Effector memory CD8-positive, alpha-beta T cell (primary cell): Measurements from ENCODE around the gene CD209.

Experiments used
- ATAC-seq: fragments of 150-1000 bp; cut with Tn5 transposase; replicated peaks from 2 replicates; pipeline ENCODE4 v1.10.0; 2021; ENCODE audit warnings: mild to moderate bottlenecking, moderate library complexity
- DNase-seq, 3 experiments: peaks; one replicate each; pipeline ENCODE4 v3.0.0; 2021
- H3K27ac Mint-ChIP-seq, 2 donors: one replicate each; pipeline ENCODE4 v1.8.0; 2022; ENCODE audit warnings: mild to moderate bottlenecking in 2 of 2, mixed read lengths in 2 of 2, moderate library complexity in 2 of 2
- H3K27me3 Mint-ChIP-seq, 2 donors: one replicate each; pipeline ENCODE4 v1.8.0; 2022; ENCODE audit warnings: mixed read lengths in 2 of 2
- H3K36me3 Mint-ChIP-seq: one replicate; pipeline ENCODE4 v1.8.0; 2022; ENCODE audit warnings: mild to moderate bottlenecking, moderate library complexity, mixed read lengths; ENCODE audit not compliant: insufficient read depth
- H3K4me1 Mint-ChIP-seq, 2 donors: one replicate each; pipeline ENCODE4 v1.8.0; 2022; ENCODE audit warnings: low read depth in 2 of 2, mixed read lengths in 2 of 2
- H3K4me3 Mint-ChIP-seq, 2 donors: one replicate each; pipeline ENCODE4 v1.8.0; 2022; ENCODE audit warnings: mild to moderate bottlenecking in 2 of 2, mixed read lengths in 2 of 2, moderate library complexity in 2 of 2
- H3K9me3 Mint-ChIP-seq, 2 donors: one replicate each; pipeline ENCODE4 v1.8.0; 2022; ENCODE audit warnings: mixed read lengths in 2 of 2

CD209 gene

GRCh38 chr19:7729831-7730285 is 17.5 kb downstream of the CD209 start:
- no peak for ATAC-seq
- Mint-ChIP-seq H3K27ac (no peak overlapping the region), H3K27me3 (peaks cover 50 to 71% of the 10 kb centered on the region in 2 donors), H3K36me3 (no peaks in the 10 kb centered on the region), H3K4me1 (peaks cover 4 to 6% of the 10 kb centered on the region in 2 donors), H3K9me3 (no peaks in the 10 kb centered on the region), H3K4me3 (peak overlapping the region in 1 of 2 donors; percentile 60)
- no peak for DNase-seq

DNA sequence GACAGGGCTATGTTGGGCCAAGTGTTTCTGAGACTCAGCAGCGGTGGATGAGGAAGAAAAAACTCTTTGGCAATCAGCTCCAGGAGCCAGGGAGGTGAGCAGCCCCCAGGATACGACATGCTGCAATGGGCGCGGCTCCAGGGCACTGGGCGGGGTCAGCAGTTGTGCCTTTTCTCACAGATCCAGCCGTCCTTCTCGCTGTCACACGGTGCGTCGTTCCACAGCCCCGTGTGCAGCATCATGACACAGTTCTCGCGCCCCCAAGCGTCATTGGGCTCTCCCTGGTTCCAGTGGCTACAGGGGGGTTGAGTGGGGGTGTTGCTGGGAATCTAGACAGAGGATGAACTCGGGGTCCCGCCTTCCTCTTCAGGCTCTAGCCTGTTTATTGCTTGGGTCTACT is 18.1 kb downstream of the CD209 start:
- ATAC-seq (no peak), DNase-seq (no peak)
- no peaks in the 10 kb centered on the region for H3K36me3 Mint-ChIP-seq
- no peaks in the 10 kb centered on the region for H3K9me3 Mint-ChIP-seq
- H3K27ac Mint-ChIP-seq = no peak overlapping the region
- H3K4me1 Mint-ChIP-seq = peaks cover 4 to 6% of the 10 kb centered on the region in 2 donors
- H3K27me3 Mint-ChIP-seq = peaks cover 44 to 71% of the 10 kb centered on the region in 2 donors
- no peak overlapping the region for H3K4me3 Mint-ChIP-seq

DNA sequence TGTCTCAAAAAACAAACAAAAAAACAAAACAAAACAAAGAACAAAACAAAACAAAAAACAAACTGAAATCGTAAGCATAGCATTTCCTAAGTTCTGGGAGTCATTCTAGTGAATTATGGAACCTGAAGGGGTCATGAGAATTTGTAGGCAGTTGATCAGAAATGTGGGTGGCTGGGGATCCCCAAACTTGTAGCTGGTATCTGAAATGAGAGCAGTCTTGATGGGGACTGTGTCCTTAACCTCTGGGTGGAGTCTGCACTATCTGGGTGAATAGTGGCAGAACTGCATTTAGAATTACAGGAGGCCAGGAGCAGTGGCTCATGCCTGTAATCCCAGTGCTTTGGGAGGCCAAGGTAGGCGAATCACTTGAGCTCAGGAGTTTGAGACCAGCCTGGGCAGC is 21.5 kb downstream of the CD209 start:
- Mint-ChIP-seq H3K27ac (no peak overlapping the region), H3K36me3 (no peaks in the 10 kb centered on the region), H3K27me3 (peaks cover 33 to 67% of the 10 kb centered on the region in 2 donors), H3K9me3 (no peaks in the 10 kb centered on the region), H3K4me1 (peaks cover 4 to 6% of the 10 kb centered on the region in 2 donors), H3K4me3 (no peak overlapping the region)
- no peak for DNase-seq
- no peak for ATAC-seq

GRCh38 chr19:7722231-7722651 is 25.1 kb downstream of the CD209 start:
- no peak for DNase-seq
- Mint-ChIP-seq H3K4me1 (peaks cover 0 to 6% of the 10 kb centered on the region in 2 donors), H3K4me3 (no peak overlapping the region), H3K9me3 (no peaks in the 10 kb centered on the region), H3K27me3 (peaks cover 2 to 35% of the 10 kb centered on the region in 2 donors), H3K36me3 (no peaks in the 10 kb centered on the region), H3K27ac (no peak overlapping the region)
- no peak for ATAC-seq

DNA sequence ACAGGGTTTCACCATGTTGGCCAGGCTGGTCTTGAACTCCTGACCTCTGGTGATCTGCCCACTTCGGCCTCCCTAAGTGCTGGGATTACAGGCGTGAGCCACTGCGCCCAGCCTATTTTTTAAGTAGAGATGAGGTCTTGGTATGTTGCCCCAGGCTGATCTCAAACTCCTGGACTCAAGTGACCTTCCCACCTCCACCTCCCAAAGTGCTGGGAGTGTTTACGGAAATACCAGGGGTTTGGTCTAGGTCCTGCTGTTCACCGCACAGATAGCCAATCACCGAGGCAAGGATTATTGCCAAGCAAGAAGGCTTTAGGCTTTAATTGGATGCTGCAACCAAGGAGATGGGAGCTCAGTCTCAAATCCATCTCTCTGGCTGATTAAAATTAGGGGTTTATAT is 27.0 kb downstream of the CD209 start:
- Mint-ChIP-seq H3K36me3 (no peaks in the 10 kb centered on the region), H3K4me3 (no peak overlapping the region)
- DNase-seq = no peak

GRCh38 chr19:7718668-7719067 is 28.7 kb downstream of the CD209 start:
- DNase-seq (peak in 1 of 3 experiments; percentile 11), ATAC-seq (peak; percentile 90)
- Mint-ChIP-seq H3K27ac (peak overlapping the region in 1 of 2 donors; percentile 55), H3K4me1 (peaks cover 0 to 6% of the 10 kb centered on the region in 2 donors), H3K9me3 (peaks cover 0 to 3% of the 10 kb centered on the region in 2 donors), H3K4me3 (peak overlapping the region in 1 of 2 donors; percentile 52), H3K27me3 (peaks cover 0 to 11% of the 10 kb centered on the region in 2 donors), H3K36me3 (no peaks in the 10 kb centered on the region)

More for the DNA sequence above, 27.0 kb downstream of the CD209 start:
- Mint-ChIP-seq H3K9me3 (peaks cover 0 to 3% of the 10 kb centered on the region in 2 donors), H3K27ac (no peak overlapping the region), H3K27me3 (peaks cover 0 to 25% of the 10 kb centered on the region in 2 donors), H3K4me1 (peaks cover 0 to 6% of the 10 kb centered on the region in 2 donors)
- ATAC-seq = no peak

DNA sequence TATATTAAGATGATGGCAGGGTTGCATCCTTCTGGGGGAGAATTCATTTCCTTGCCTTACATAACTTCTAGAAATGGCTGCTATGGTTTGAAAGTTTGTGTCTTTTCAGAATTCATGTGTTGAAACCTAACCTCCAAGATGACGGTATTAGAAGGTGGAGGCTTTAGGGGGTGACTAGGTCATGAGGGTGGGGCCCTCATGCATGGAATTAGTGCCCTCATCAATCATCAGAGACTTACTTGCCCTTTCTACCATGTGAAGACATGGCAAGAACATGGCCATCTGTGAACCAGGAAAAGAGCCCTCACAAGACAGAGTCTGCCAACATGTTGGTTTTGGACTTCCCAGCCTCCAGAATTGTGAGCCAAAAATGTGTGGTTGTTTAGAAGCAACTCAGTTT is 30.6 kb downstream of the CD209 start:
- H3K27ac Mint-ChIP-seq = peak overlapping the region in 1 of 2 donors; percentile 27
- DNase-seq = no peak
- no peaks in the 10 kb centered on the region for H3K27me3 Mint-ChIP-seq
- no peak for ATAC-seq
- no peaks in the 10 kb centered on the region for H3K36me3 Mint-ChIP-seq
- no peak overlapping the region for H3K4me3 Mint-ChIP-seq
- peaks cover 0 to 6% of the 10 kb centered on the region in 2 donors for H3K4me1 Mint-ChIP-seq
- H3K9me3 Mint-ChIP-seq = peaks cover 0 to 3% of the 10 kb centered on the region in 2 donors

DNA sequence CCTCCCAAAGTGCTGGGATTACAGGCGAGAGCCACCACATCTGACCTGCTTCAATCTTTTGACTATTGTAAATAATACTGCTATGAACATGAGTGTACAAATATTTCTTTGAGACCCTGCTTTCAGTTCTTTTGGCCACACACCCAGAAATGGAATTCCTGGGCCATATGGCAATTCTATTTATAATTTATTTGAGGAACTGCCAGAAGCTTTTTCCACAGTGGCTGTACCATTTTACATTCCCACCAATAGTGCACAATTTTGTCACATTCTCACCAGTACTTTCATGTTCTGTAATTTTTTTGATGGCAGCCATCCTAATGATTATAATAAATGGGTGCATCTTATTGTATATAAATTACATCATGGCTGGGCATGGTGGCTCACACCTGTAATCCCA is 31.7 kb downstream of the CD209 start:
- H3K9me3 Mint-ChIP-seq = peaks cover 0 to 3% of the 10 kb centered on the region in 2 donors
- ATAC-seq (no peak), DNase-seq (no peak)
- H3K4me3 Mint-ChIP-seq = no peak overlapping the region
- H3K36me3 Mint-ChIP-seq = no peaks in the 10 kb centered on the region
- no peaks in the 10 kb centered on the region for H3K27me3 Mint-ChIP-seq
- peak overlapping the region in 1 of 2 donors; percentile 27 for H3K27ac Mint-ChIP-seq
- peaks cover 0 to 6% of the 10 kb centered on the region in 2 donors for H3K4me1 Mint-ChIP-seq

DNA sequence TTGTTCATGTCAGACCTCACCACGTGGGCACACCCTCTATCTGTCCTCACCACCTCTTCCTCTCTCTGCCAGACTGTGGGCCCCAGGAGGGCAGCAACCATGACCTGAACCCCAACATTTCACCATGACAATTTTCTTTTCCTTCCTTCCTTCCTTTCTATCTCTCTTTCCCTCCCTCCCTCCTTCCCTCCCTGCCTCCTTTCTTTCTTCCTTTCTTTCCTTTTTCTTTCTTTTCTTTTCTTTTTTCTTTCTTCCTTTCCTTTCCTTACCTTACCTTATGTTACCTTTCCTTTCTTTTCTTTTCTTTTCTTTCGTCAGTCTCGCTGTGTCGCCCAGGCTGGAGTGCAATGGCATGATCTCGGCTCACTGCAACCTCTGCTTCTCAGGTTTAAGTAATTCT is 36.7 kb downstream of the CD209 start:
- Mint-ChIP-seq H3K4me1 (peaks cover 14 to 16% of the 10 kb centered on the region in 2 donors), H3K27ac (no peak overlapping the region), H3K4me3 (no peak overlapping the region), H3K9me3 (no peaks in the 10 kb centered on the region), H3K27me3 (no peaks in the 10 kb centered on the region), H3K36me3 (peaks cover 5% of the 10 kb centered on the region)
- DNase-seq (no peak), ATAC-seq (no peak)

DNA sequence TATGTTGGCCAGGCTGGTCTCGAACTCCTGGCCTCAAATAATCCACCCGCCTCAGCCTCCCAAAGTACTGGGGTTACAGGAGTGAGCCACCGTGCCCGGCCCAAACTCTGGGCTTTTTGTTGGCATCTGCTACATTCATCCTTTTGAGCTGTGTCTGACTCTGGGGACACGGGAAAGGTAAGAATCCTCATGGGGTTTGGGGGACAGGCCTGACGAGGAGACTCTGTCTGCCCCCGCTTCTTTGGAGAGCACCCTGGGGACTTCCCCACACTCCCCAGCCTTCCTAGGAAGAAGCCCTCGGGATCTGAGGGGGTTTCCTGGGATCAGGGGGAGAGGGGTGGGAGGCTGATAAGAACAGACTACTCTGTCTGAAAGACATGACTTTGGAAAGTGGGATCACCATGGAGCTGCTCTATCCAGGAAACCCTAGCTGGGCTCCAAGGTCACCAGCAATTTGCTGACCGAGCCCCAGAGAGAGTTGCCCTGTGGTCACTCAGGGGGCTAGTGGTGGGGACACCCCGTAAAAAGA is 37.3 kb downstream of the CD209 start:
- ATAC-seq = no peak
- H3K4me1 Mint-ChIP-seq = peaks cover 20% of the 10 kb centered on the region in 2 donors
- no peaks in the 10 kb centered on the region for H3K9me3 Mint-ChIP-seq
- no peak for DNase-seq
- H3K36me3 Mint-ChIP-seq = peaks cover 8% of the 10 kb centered on the region
- H3K27me3 Mint-ChIP-seq = no peaks in the 10 kb centered on the region
- H3K4me3 Mint-ChIP-seq = no peak overlapping the region
- no peak overlapping the region for H3K27ac Mint-ChIP-seq

DNA sequence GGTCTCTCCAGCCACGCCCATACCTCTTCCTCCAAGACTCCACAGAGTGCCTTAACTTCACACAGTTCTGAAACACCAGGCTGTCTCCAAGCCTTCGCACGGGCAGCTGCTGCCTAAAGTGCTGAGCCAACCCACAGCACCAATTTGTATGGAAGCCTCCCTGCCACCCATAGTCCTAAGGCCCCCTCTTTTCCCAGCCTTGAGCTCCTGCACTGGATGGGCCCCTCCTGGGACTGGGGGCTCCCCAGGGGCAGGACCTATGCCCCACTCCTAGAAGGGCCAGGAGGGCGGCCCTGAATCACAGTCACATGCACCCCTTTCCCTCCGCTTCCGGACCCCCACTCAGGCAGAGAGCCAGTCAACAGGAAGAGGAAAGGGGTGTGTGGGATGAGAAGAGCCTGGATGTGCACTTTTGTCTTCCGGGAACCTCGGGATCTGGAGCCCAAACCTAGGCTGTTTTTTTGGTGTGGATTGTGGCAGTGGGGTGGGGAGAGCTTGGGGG is 40.3 kb downstream of the CD209 start:
- Mint-ChIP-seq H3K4me1 (peaks cover 21 to 22% of the 10 kb centered on the region in 2 donors), H3K36me3 (peaks cover 15% of the 10 kb centered on the region), H3K4me3 (peak overlapping the region; percentile 69), H3K9me3 (no peaks in the 10 kb centered on the region), H3K27me3 (peaks cover 0 to 11% of the 10 kb centered on the region in 2 donors), H3K27ac (peak overlapping the region; percentile 66 to 71)
- no peak for DNase-seq
- no peak for ATAC-seq

GRCh38 chr19:7706188-7706954 is 41.0 kb downstream of the CD209 start:
- peaks cover 16% of the 10 kb centered on the region for H3K36me3 Mint-ChIP-seq
- H3K27ac Mint-ChIP-seq = peak overlapping the region; percentile 66 to 82
- H3K4me3 Mint-ChIP-seq = peak overlapping the region; percentile 69
- H3K9me3 Mint-ChIP-seq = no peaks in the 10 kb centered on the region
- DNase-seq (no peak), ATAC-seq (no peak)
- peaks cover 0 to 11% of the 10 kb centered on the region in 2 donors for H3K27me3 Mint-ChIP-seq
- H3K4me1 Mint-ChIP-seq = peaks cover 21 to 22% of the 10 kb centered on the region in 2 donors

DNA sequence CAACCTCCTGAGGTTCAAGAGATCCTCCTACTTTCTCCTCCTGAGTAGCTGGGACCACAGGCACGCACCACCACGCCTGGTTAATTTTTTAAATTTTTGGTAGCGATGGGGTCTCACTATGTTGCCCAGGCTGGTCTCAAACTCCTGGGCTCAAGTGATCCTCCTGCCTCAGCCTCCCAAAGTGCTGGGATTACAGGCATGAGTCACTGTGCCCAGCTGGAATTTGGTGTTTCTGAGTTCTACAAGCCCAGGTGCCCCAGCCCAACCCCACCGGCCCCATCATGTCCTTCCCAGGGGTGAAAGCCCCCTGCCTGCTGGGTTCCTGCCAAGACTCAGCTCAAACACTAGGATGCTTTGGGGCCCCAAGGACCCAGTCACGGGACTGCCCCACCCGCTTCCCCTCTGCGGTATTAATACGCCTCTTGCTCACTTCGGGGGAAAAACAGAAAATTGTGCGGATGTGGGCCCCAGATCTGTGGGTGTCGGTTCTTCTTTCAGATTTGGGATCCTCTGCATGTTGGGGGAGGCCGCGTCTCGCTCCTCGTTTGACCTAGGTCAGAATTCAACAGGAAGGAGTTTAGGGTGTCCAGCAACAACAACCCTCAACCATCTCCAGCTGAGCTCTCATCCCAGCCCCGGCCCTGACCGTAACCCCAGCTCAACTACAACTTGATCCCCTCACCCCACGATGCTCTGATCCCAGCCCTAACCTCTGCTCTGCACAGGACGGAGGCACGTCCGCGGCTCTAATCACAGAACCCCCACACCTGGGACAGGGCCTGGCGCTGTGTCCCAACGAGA is 41.7 kb downstream of the CD209 start:
- H3K27ac Mint-ChIP-seq = peak overlapping the region; percentile 41 to 82
- H3K4me1 Mint-ChIP-seq = peaks cover 21 to 22% of the 10 kb centered on the region in 2 donors
- peaks cover 0 to 11% of the 10 kb centered on the region in 2 donors for H3K27me3 Mint-ChIP-seq
- peak overlapping the region; percentile 69 for H3K4me3 Mint-ChIP-seq
- DNase-seq (peak; percentile 61 to 65 (median 62)), ATAC-seq (peak; percentile 96)
- no peaks in the 10 kb centered on the region for H3K9me3 Mint-ChIP-seq
- peaks cover 16% of the 10 kb centered on the region for H3K36me3 Mint-ChIP-seq
